Keratinocyte (primary cell): ENCODE results near the gene ASB6. TPM values are rescaled to one million over a fixed set of nuclear protein-coding genes. Genes with fewer than 3 reads are reported as not detected.

Experiments used
- DNase-seq: peaks from one replicate; pipeline ENCODE4 v3.0.0-alpha.2; 2011; ENCODE audit warnings: low read depth, missing footprints, low spot score
- FAIRE-seq: peaks from 2 replicates; lab custom pipeline; 2011; peaks lifted over from hg19 to GRCh38; lab: Jason Lieb, UNC
- H2AFZ ChIP-seq: 2 replicates; pipeline ENCODE4 v1.6.0; 2012; ENCODE audit warnings: low read length, control low read depth, inconsistent platforms; ENCODE audit not compliant: control insufficient read depth
- H3K27ac ChIP-seq: 2 replicates; pipeline ENCODE4 v1.5.1; 2011; ENCODE audit warnings: low read length; ENCODE audit not compliant: control insufficient read depth, insufficient read depth
- H3K27me3 ChIP-seq: 3 replicates; pipeline ENCODE4 v1.6.0; 2011; ENCODE audit warnings: low read length; ENCODE audit not compliant: control insufficient read depth, insufficient read depth; ENCODE audit errors: extremely low read depth
- H3K36me3 ChIP-seq, 2 experiments: 2 replicates in 1 of 2; 3 replicates in 1 of 2; pipeline ENCODE4 v1.5.1; 2011; ENCODE audit warnings: low read length in 2 of 2, mild to moderate bottlenecking in 1 of 2; ENCODE audit not compliant: control insufficient read depth in 2 of 2, insufficient read depth in 2 of 2; ENCODE audit errors: extremely low read depth in 1 of 2
- H3K4me1 ChIP-seq: 3 replicates; pipeline ENCODE4 v1.5.1; 2011; ENCODE audit warnings: low read length; ENCODE audit not compliant: control insufficient read depth, insufficient read depth; ENCODE audit errors: extremely low read depth
- H3K4me2 ChIP-seq: 3 replicates; pipeline ENCODE4 v1.6.0; 2011; ENCODE audit warnings: low read depth, low read length; ENCODE audit not compliant: control insufficient read depth, insufficient read depth; ENCODE audit errors: extremely low read depth
- H3K4me3 ChIP-seq, 3 experiments: fragments of 200-600 bp in 1 of 3; sonication (generic) in 1 of 3; 2 replicates in 2 of 3; 3 replicates in 1 of 3; pipeline ENCODE4 v1.5.1; 2011 to 2016; ENCODE audit warnings: low read length in 3 of 3, mild to moderate bottlenecking in 3 of 3, control low read depth in 2 of 3, inconsistent platforms in 1 of 3, low read depth in 1 of 3, mixed read lengths in 1 of 3, mixed run types in 1 of 3, moderate library complexity in 1 of 3; ENCODE audit not compliant: control insufficient read depth in 2 of 3, insufficient read depth in 2 of 3; ENCODE audit errors: extremely low read depth in 1 of 3
- H3K79me2 ChIP-seq: 2 replicates; pipeline ENCODE4 v1.6.0; 2012; ENCODE audit warnings: low read length; ENCODE audit not compliant: control insufficient read depth, insufficient read depth
- H3K9ac ChIP-seq: 3 replicates; pipeline ENCODE4 v1.6.0; 2011; ENCODE audit warnings: low read length; ENCODE audit not compliant: control insufficient read depth, insufficient read depth; ENCODE audit errors: extremely low read depth
- H3K9me1 ChIP-seq: 3 replicates; pipeline ENCODE4 v1.6.0; 2011; ENCODE audit warnings: low read length; ENCODE audit not compliant: control insufficient read depth, insufficient read depth; ENCODE audit errors: extremely low read depth
- H3K9me3 ChIP-seq: 2 replicates; pipeline ENCODE4 v1.5.1; 2012; ENCODE audit warnings: low read depth, low read length; ENCODE audit not compliant: control insufficient read depth
- H4K20me1 ChIP-seq: 3 replicates; pipeline ENCODE4 v1.6.0; 2011; ENCODE audit warnings: low read length; ENCODE audit not compliant: control insufficient read depth, insufficient read depth; ENCODE audit errors: extremely low read depth
- EZH2 ChIP-seq: IDR thresholded peaks from one replicate; pipeline ENCODE4 v1.6.1; 2012; ENCODE audit warnings: inconsistent platforms, mild to moderate bottlenecking, low read length, moderate library complexity
- dilution Hi-C: fragments of 300-500 bp; cut with MboI; formaldehyde crosslinking; loops from one replicate; pipeline ENCODE4 v1.7.0; 2020; ENCODE audit warnings: low sequenced_read_pairs; ENCODE audit not compliant: extremely low pct_ligation_motif_present
- polyA plus RNA-seq, 5 experiments: library from polyadenylated mRNA; depleted of rRNA in 3 of 5; stranded (reverse) in 3 of 5; stranded (forward) in 1 of 5; unstranded in 1 of 5; fragments of >200 nt; gene quantifications; 1 replicate in 1 of 5; 2 replicates in 3 of 5; 3 replicates in 1 of 5; pipeline versions ENCODE4 v1.2.1 to v1.2.3, GENCODE V29; 2011 to 2012; ENCODE audit warnings: missing spikeins in 2 of 5, low read depth in 1 of 5, low replicate concordance in 1 of 5
- TF ChIP-seq, protein P1 (sequence below), 3 experiments: IDR thresholded peaks in 1 of 3; conservative IDR thresholded peaks in 1 of 3; optimal IDR thresholded peaks in 1 of 3; 2 replicates in 2 of 3; 3 replicates in 1 of 3; pipeline versions ENCODE3 to v1.5.1; 2011; ENCODE audit warnings: low read length in 3 of 3, mild to moderate bottlenecking in 3 of 3, moderate library complexity in 2 of 3, control low read depth in 1 of 3, inconsistent platforms in 1 of 3; ENCODE audit not compliant: insufficient read depth in 2 of 3; ENCODE audit errors: extremely low read depth in 1 of 3

ASB6 gene
- polyA plus RNA-seq, 1 donor (not counting 4 experiments of a cell fraction or from before 2014, with no cell fraction given), result 16.3 TPM

DNA sequence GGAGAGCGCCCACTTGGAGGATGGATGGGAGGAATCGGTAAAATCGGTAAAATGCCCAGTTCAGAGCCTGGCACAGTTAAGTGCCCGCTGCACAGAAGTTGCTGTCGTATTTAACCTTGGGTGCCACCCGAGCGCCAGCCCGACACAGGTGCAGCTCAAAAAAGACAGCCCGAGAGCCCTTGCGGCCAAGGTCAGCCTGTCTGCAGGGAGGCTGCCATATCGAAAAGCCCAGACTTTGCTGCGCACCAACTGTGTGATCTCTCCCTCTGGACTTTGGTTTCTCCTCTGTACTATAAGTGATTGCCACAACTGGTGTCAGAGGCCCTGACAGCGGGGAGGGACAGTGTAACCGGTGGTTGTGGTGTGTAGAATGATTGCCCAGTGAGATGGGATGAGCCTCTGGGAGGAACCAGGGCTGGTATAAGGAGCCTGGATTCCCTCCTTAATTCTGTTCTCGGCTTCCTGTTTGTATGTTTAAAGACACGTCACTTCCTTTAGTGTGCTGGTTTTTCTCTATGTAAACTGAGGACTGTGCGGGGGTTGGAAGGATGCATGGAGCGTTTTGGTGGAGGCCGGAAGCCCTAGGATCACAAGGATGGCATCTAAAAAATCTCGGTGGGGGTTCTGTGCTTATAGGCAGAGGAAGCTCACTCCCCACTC is 15.2 kb downstream of the ASB6 start:
- no peak for TF ChIP-seq EZH2
- TF ChIP-seq, protein P1, sequence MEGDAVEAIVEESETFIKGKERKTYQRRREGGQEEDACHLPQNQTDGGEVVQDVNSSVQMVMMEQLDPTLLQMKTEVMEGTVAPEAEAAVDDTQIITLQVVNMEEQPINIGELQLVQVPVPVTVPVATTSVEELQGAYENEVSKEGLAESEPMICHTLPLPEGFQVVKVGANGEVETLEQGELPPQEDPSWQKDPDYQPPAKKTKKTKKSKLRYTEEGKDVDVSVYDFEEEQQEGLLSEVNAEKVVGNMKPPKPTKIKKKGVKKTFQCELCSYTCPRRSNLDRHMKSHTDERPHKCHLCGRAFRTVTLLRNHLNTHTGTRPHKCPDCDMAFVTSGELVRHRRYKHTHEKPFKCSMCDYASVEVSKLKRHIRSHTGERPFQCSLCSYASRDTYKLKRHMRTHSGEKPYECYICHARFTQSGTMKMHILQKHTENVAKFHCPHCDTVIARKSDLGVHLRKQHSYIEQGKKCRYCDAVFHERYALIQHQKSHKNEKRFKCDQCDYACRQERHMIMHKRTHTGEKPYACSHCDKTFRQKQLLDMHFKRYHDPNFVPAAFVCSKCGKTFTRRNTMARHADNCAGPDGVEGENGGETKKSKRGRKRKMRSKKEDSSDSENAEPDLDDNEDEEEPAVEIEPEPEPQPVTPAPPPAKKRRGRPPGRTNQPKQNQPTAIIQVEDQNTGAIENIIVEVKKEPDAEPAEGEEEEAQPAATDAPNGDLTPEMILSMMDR (optimal IDR thresholded peaks at IDR 0.05 in 1 of 3, IDR thresholded peaks at IDR 0.05 in 1 of 3, conservative IDR thresholded peaks at IDR 0.05 in 1 of 3; ENCODE audit: extremely low read depth in 1 of 3, insufficient read depth in 2 of 3, low read length in 3 of 3), result no peak
- peaks cover 36% of the 10 kb centered on the region for H3K4me1 ChIP-seq
- peaks cover 20% of the 10 kb centered on the region for H4K20me1 ChIP-seq
- peak overlapping the region; percentile 92 for H3K27ac ChIP-seq
- H3K9ac ChIP-seq, result peak overlapping the region; percentile 95
- peak overlapping the region; percentile 94 to 99 (median 96) for H3K4me3 ChIP-seq
- DNase-seq, result no peak
- no peak for FAIRE-seq
- peak overlapping the region; percentile 100 for H3K4me2 ChIP-seq
- peak overlapping the region; percentile 70 for H2AFZ ChIP-seq
- H3K36me3 ChIP-seq, result peaks cover 2 to 11% of the 10 kb centered on the region in 2 experiments
- peaks cover 6% of the 10 kb centered on the region for H3K9me1 ChIP-seq
- H3K9me3 ChIP-seq, result no peaks in the 10 kb centered on the region
- no peaks in the 10 kb centered on the region for H3K27me3 ChIP-seq
- H3K79me2 ChIP-seq, result peaks cover 56% of the 10 kb centered on the region
- dilution Hi-C loops, result no loop called here

DNA sequence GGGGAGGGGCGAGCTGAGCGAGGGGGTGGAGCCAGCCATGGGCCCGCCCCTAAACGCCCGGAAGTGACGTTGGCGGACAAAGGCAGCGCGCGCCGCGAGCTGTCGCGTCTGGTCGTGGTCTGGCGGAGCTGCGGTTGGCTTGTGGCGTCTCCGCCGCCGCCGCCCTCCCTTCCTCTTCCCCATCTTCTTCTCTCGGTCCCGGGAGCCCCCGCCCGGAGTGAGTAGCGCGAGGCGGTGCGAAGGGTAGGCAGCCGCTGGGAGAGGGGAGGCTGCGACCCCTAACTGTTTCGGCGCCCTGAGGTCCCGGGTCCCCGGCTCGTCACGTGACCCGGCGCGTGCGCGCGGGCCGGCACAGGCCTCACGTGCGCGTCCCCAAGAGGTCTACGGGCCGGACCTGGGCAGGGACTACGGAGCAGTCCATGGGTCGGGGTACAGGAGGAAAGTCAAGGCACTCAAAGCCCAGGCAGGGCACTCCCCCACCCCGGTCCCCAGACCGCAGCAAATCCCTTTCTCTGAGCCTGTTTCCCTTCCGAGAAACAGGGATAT is 15.8 kb downstream of the ASB6 start, which contains the start of gene NTMT1:
TSS of gene NTMT1 (plus strand) at position 85 of the 546 bp plus-strand sequence. CDS start 6,541 bp downstream, outside the sequence.
- H3K27me3 ChIP-seq, result no peaks in the 10 kb centered on the region
- peak within 1 kb of the TSS; percentile 70 for H2AFZ ChIP-seq
- DNase-seq (no peak), FAIRE-seq (no peak)
- H3K4me3 ChIP-seq, result peak within 1 kb of the TSS; percentile 94 to 99 (median 96)
- peaks cover 3% of the 10 kb centered on the region for H3K9me1 ChIP-seq
- H3K36me3 ChIP-seq, result peaks cover 2 to 11% of the 10 kb centered on the region in 2 experiments
- TF ChIP-seq, protein P1 (optimal IDR thresholded peaks at IDR 0.05 in 1 of 3, IDR thresholded peaks at IDR 0.05 in 1 of 3, conservative IDR thresholded peaks at IDR 0.05 in 1 of 3; ENCODE audit: extremely low read depth in 1 of 3, insufficient read depth in 2 of 3, low read length in 3 of 3), result no peak
- no peak for TF ChIP-seq EZH2
- H3K79me2 ChIP-seq, result peaks cover 52% of the 10 kb centered on the region
- dilution Hi-C loops, result no loop called here
- H3K27ac ChIP-seq, result peak within 1 kb of the TSS; percentile 92
- H3K4me1 ChIP-seq, result peaks cover 30% of the 10 kb centered on the region
- H3K9ac ChIP-seq, result peak within 1 kb of the TSS; percentile 95
- peaks cover 16% of the 10 kb centered on the region for H4K20me1 ChIP-seq
- peak within 1 kb of the TSS; percentile 100 for H3K4me2 ChIP-seq
- H3K9me3 ChIP-seq, result no peaks in the 10 kb centered on the region
